Osteoblast (primary cell): ENCODE results near the gene ADCK2. TPM values are rescaled to one million over a fixed set of nuclear protein-coding genes. Genes with fewer than 3 reads are reported as not detected.

ENCODE experiments used
- DNase-seq: peaks from one replicate; pipeline ENCODE4 v3.0.0; 2011; ENCODE audit warnings: low spot score, mixed read lengths; ENCODE audit not compliant: insufficient read length; ENCODE audit errors: missing footprints
- H2AFZ ChIP-seq: 2 replicates; pipeline ENCODE4 v1.6.0; 2011; ENCODE audit warnings: mild to moderate bottlenecking, low read length
- H3K27ac ChIP-seq: 2 replicates; pipeline ENCODE4 v1.5.1; 2011; ENCODE audit warnings: mild to moderate bottlenecking, low read depth, low read length, moderate library complexity
- H3K27me3 ChIP-seq: 2 replicates; pipeline ENCODE4 v1.6.0; 2012; ENCODE audit warnings: mild to moderate bottlenecking, control low read depth, inconsistent platforms, low read length, moderate library complexity; ENCODE audit not compliant: insufficient read depth
- H3K36me3 ChIP-seq: 2 replicates; pipeline ENCODE4 v1.5.1; 2011; ENCODE audit warnings: mild to moderate bottlenecking, low read length, control low read depth, moderate library complexity; ENCODE audit not compliant: insufficient read depth
- H3K4me1 ChIP-seq: 2 replicates; pipeline ENCODE4 v1.5.1; 2011; ENCODE audit warnings: mild to moderate bottlenecking, low read length, control low read depth, moderate library complexity; ENCODE audit not compliant: insufficient read depth
- H3K4me2 ChIP-seq: 2 replicates; pipeline ENCODE4 v1.6.0; 2011; ENCODE audit warnings: mild to moderate bottlenecking, low read length; ENCODE audit not compliant: insufficient read depth
- H3K4me3 ChIP-seq: fragments of 200-600 bp; sonication (generic); 3 replicates; pipeline ENCODE4 v1.5.1; 2012; ENCODE audit warnings: mild to moderate bottlenecking, low read length, inconsistent platforms; ENCODE audit not compliant: insufficient read depth
- H3K79me2 ChIP-seq: 2 replicates; pipeline ENCODE4 v1.6.0; 2012; ENCODE audit warnings: mild to moderate bottlenecking, low read length, control low read depth, inconsistent platforms; ENCODE audit not compliant: insufficient read depth
- H3K9me3 ChIP-seq: 2 replicates; pipeline ENCODE4 v1.5.1; 2011; ENCODE audit warnings: low read depth, low read length, control low read depth
- H4K20me1 ChIP-seq: 2 replicates; pipeline ENCODE4 v1.6.0; 2012; ENCODE audit warnings: mild to moderate bottlenecking, low read length, control low read depth; ENCODE audit not compliant: insufficient read depth
- CTCF ChIP-seq: IDR thresholded peaks from 2 replicates; pipeline ENCODE4 v1.5.1; 2011; ENCODE audit warnings: mild to moderate bottlenecking, low read depth, low read length, moderate library complexity; ENCODE audit errors: extremely low read depth
- total RNA-seq: library from RNA; depleted of rRNA; stranded (reverse); fragments of >200 nt; gene quantifications from 2 replicates; pipeline ENCODE4 v1.2.3, GENCODE V29; 2012

ADCK2 gene
- total RNA-seq, 1 donor: 28.6 TPM

GRCh38 chr7:140677496-140677895 is 4.8 kb downstream of the ADCK2 start:
- Histone ChIP-seq H3K27me3 (no peaks in the 10 kb centered on the region), H4K20me1 (peaks cover 4% of the 10 kb centered on the region), H2AFZ (no peak overlapping the region), H3K79me2 (no peaks in the 10 kb centered on the region), H3K4me3 (no peak overlapping the region), H3K4me2 (no peak overlapping the region), H3K9me3 (no peaks in the 10 kb centered on the region), H3K27ac (no peak overlapping the region), H3K36me3 (peaks cover 7% of the 10 kb centered on the region), H3K4me1 (peaks cover 8% of the 10 kb centered on the region)
- no peak for TF ChIP-seq CTCF
- no peak for DNase-seq

- Histone ChIP-seq H3K36me3 (peaks cover 7% of the 10 kb centered on the region), H3K79me2 (no peaks in the 10 kb centered on the region), H3K27ac (no peak overlapping the region), H3K4me1 (peaks cover 8% of the 10 kb centered on the region), H3K27me3 (no peaks in the 10 kb centered on the region), H3K4me2 (no peak overlapping the region), H3K9me3 (no peaks in the 10 kb centered on the region), H3K4me3 (no peak overlapping the region), H4K20me1 (peaks cover 4% of the 10 kb centered on the region), H2AFZ (no peak overlapping the region)
- TF ChIP-seq CTCF: no peak
- DNase-seq: no peak
Measured at GRCh38 chr7:140678081-140678815, 5.5 kb downstream of the ADCK2 start.

- Histone ChIP-seq H2AFZ (no peak overlapping the region), H3K36me3 (peaks cover 7% of the 10 kb centered on the region), H3K9me3 (no peaks in the 10 kb centered on the region), H3K27ac (no peak overlapping the region), H4K20me1 (peaks cover 4% of the 10 kb centered on the region), H3K79me2 (no peaks in the 10 kb centered on the region), H3K4me3 (no peak overlapping the region), H3K27me3 (no peaks in the 10 kb centered on the region), H3K4me2 (no peak overlapping the region), H3K4me1 (peaks cover 4% of the 10 kb centered on the region)
- no peak for DNase-seq
- TF ChIP-seq CTCF: no peak
Measured at GRCh38 chr7:140678816-140679130, 6.0 kb downstream of the ADCK2 start.

- H3K27me3 ChIP-seq: no peaks in the 10 kb centered on the region
- H3K4me1 ChIP-seq: peaks cover 3% of the 10 kb centered on the region
- TF ChIP-seq CTCF: no peak
- H3K4me2 ChIP-seq: no peak overlapping the region
- no peaks in the 10 kb centered on the region for H3K79me2 ChIP-seq
- H3K4me3 ChIP-seq: no peak overlapping the region
- H3K9me3 ChIP-seq: no peaks in the 10 kb centered on the region
- no peak for DNase-seq
- peaks cover 7% of the 10 kb centered on the region for H3K36me3 ChIP-seq
- peaks cover 4% of the 10 kb centered on the region for H4K20me1 ChIP-seq
- no peak overlapping the region for H2AFZ ChIP-seq
- no peak overlapping the region for H3K27ac ChIP-seq
Measured at GRCh38 chr7:140679186-140679585, 6.4 kb downstream of the ADCK2 start.
